Parathyroid adenoma (tissue), 2 donors: ENCODE results near the gene PRSS22.
A peak's percentile ranks its signal among the peaks of the same experiment; 100 is the strongest.

Source experiments
- H2AFZ ChIP-seq: fragments of 300-600 bp; sonication (generic); one replicate; pipeline ENCODE4 v1.7.0; 2017; ENCODE audit warnings: antibody characterized with exemption, mild to moderate bottlenecking
- H3K27ac ChIP-seq: fragments of 300-600 bp; sonication (generic); one replicate; pipeline ENCODE4 v1.7.0; 2017
- H3K27me3 ChIP-seq: fragments of 300-600 bp; sonication (generic); one replicate; pipeline ENCODE4 v1.7.0; 2017; ENCODE audit warnings: low read length; ENCODE audit not compliant: control insufficient read depth, insufficient read depth
- H3K36me3 ChIP-seq: fragments of 300-600 bp; sonication (generic); one replicate; pipeline ENCODE4 v1.7.0; 2017; ENCODE audit warnings: low read length; ENCODE audit not compliant: control insufficient read depth, insufficient read depth
- H3K4me1 ChIP-seq: fragments of 300-600 bp; sonication (generic); one replicate; pipeline ENCODE4 v1.7.0; 2017; ENCODE audit warnings: control low read depth
- H3K4me2 ChIP-seq: fragments of 300-600 bp; sonication (generic); one replicate; pipeline ENCODE4 v1.7.0; 2017; ENCODE audit warnings: low read length
- H3K4me3 ChIP-seq: fragments of 300-600 bp; sonication (generic); one replicate; pipeline ENCODE4 v1.7.0; 2017; ENCODE audit warnings: low read depth, low read length
- H3K79me2 ChIP-seq: fragments of 300-600 bp; sonication (generic); one replicate; pipeline ENCODE4 v1.7.0; 2017; ENCODE audit warnings: control low read depth
- H3K9ac ChIP-seq: fragments of 300-600 bp; sonication (generic); one replicate; pipeline ENCODE4 v1.7.0; 2017; ENCODE audit warnings: mild to moderate bottlenecking
- H3K9me3 ChIP-seq: fragments of 300-600 bp; sonication (generic); one replicate; pipeline ENCODE4 v1.7.0; 2017; ENCODE audit warnings: low read length; ENCODE audit not compliant: control insufficient read depth
- TF ChIP-seq, protein P1 (sequence below): fragments of 300-600 bp; sonication (generic); IDR thresholded peaks from one replicate; pipeline ENCODE4 v1.7.0; 2017; ENCODE audit warnings: antibody characterized with exemption, mild to moderate bottlenecking
- donor health status: primary hyperparathyroidism.

The PRSS22 gene

DNA sequence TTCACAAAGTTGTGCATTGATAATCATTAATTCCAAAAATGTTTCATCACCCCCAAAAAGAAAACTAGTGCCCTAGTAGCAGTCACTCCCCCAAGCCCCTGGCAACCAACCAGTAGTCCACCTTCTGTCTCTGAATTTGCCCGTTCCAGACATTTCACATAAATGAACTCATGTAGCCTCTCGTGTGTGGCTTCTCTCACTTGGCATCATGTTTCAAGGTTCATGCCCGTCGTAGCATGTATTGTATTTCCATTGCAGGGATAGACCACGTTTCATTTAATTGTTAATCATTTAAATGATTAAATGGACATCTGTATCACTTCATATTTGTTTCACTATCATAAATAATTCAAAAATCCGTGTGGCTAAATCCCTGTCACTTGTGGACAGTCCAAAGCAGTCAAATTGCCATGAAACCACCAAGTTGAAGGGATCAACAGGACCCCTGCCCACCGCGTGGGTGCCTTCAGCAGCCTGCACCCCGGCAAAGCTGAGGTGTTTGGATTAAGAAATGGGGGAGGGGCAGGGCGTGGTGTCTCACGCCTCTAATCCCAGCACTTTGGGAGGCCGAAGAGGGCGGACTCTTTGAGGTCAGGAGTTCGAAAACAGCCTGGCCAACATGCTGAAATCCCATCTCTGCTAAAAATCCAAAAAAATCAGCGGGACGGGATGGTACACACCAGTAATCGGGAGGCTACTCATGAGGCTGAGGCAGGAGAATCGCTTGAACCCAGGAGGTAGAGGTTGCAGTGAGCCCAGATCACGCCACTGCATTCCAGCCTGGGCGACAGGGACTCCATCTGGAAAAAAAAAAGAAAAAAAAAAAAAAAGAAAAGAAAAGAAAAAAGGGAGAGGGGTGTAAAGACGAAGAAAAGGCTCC lies 16.3 kb upstream of the PRSS22 start:
- H3K27ac ChIP-seq, result peak overlapping the region; percentile 50
- peaks cover 14% of the 10 kb centered on the region for H3K4me1 ChIP-seq
- H3K9ac ChIP-seq, result no peak overlapping the region

DNA sequence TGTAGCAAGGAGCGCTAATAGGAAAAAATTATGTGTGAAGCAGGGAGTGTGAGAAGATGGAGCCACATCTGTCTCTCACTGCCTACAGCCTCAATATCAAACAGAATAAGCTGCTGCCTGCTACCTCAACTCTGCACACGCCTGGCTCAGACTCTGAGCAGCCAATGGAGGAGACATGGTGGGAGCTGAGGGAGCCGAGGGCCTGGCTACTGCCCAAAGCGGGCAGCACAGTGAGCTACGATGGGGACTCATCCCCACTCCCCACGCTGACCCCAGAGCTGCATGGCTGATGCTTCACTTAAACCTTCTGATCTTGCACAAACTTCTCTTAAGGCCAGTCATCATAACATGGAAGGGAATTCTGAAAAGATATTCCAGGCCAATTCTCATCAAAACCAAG lies 14.0 kb upstream of the PRSS22 start:
- Histone ChIP-seq H2AFZ (no peak overlapping the region), H3K36me3 (no peaks in the 10 kb centered on the region), H3K4me2 (no peak overlapping the region), H3K9me3 (no peaks in the 10 kb centered on the region), H3K27me3 (no peaks in the 10 kb centered on the region), H3K27ac (no peak overlapping the region), H3K4me3 (no peak overlapping the region), H3K9ac (no peak overlapping the region), H3K4me1 (peaks cover 14% of the 10 kb centered on the region), H3K79me2 (no peaks in the 10 kb centered on the region)
- TF ChIP-seq, protein P1, sequence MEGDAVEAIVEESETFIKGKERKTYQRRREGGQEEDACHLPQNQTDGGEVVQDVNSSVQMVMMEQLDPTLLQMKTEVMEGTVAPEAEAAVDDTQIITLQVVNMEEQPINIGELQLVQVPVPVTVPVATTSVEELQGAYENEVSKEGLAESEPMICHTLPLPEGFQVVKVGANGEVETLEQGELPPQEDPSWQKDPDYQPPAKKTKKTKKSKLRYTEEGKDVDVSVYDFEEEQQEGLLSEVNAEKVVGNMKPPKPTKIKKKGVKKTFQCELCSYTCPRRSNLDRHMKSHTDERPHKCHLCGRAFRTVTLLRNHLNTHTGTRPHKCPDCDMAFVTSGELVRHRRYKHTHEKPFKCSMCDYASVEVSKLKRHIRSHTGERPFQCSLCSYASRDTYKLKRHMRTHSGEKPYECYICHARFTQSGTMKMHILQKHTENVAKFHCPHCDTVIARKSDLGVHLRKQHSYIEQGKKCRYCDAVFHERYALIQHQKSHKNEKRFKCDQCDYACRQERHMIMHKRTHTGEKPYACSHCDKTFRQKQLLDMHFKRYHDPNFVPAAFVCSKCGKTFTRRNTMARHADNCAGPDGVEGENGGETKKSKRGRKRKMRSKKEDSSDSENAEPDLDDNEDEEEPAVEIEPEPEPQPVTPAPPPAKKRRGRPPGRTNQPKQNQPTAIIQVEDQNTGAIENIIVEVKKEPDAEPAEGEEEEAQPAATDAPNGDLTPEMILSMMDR, result no peak

More for the DNA sequence above, 16.3 kb upstream of the PRSS22 start:
- peak overlapping the region; percentile 14 for H3K4me2 ChIP-seq
- H3K79me2 ChIP-seq, result no peaks in the 10 kb centered on the region
- TF ChIP-seq, protein P1, result no peak
- no peaks in the 10 kb centered on the region for H3K27me3 ChIP-seq
- no peaks in the 10 kb centered on the region for H3K9me3 ChIP-seq
- H2AFZ ChIP-seq, result peak overlapping the region; percentile 35
- H3K4me3 ChIP-seq, result peak overlapping the region; percentile 11
- no peaks in the 10 kb centered on the region for H3K36me3 ChIP-seq

DNA sequence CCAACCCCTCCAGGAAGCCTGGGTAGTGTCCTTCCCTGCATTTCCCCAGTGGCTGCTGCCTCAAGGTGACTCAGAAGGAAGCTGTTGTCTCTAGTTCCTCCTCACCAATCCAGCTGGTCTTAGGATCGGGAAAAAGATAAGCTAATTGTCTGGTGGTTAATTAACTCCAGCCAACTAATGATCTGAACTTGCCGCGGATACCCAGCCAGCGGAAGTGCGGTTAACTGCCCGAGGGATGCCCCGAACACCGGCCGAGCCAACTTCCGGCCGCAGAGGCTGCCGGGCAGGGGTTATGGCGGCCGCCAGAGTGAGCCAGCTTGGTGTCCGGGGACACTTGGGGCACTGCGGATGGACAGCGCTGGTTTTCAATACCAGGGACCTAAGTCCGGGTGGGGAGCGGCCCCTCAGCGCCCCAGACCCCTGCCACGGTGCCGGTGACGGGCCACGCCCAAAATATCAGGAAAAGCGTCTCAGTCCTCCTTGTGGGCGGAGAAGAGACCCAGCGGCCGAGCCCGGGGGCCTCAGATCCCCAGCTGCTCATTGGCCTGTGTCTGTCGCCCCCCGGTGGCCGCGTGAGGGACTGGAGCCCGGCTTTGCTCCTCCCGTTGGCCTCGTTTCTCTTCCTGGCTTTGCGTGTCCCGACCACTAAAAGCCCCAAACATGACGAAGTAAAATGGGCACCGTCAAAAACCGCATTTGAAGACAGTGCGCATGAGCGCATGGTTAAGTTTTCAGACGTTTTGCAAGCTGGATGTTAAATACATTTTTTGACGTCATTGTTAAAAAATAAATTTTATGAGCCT lies 10.2 kb upstream of the PRSS22 start:
- Histone ChIP-seq H3K79me2 (no peaks in the 10 kb centered on the region), H3K27me3 (no peaks in the 10 kb centered on the region), H3K9ac (peak overlapping the region; percentile 41), H3K4me3 (peak overlapping the region; percentile 81), H3K27ac (peak overlapping the region; percentile 88), H3K4me1 (no peaks in the 10 kb centered on the region), H3K4me2 (peak overlapping the region; percentile 85), H3K9me3 (no peaks in the 10 kb centered on the region), H3K36me3 (no peaks in the 10 kb centered on the region), H2AFZ (peak overlapping the region; percentile 97)
- TF ChIP-seq, protein P1, result peak; percentile 98

DNA sequence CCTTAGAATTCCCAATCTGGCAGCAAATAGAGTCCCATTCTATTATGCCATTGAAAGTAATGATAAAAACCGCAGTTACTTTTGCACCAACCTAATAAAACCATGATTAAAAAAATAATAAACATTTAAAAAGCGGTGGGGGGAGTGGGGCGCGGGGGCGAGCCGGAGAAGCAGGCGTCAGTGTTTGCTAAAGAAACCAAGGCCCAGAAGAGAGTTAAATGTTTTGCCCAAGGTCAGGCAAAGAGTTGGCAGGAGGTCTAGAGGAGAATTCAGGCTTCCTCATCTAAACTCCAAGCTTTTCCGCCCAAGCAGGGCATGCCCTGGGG lies 9.7 kb upstream of the PRSS22 start:
- no peaks in the 10 kb centered on the region for H3K79me2 ChIP-seq
- H3K4me2 ChIP-seq, result peak overlapping the region; percentile 85
- no peaks in the 10 kb centered on the region for H3K9me3 ChIP-seq
- H3K4me1 ChIP-seq, result no peaks in the 10 kb centered on the region
- no peak overlapping the region for H3K9ac ChIP-seq
- H2AFZ ChIP-seq, result peak overlapping the region; percentile 97
- TF ChIP-seq, protein P1, result no peak
- H3K36me3 ChIP-seq, result no peaks in the 10 kb centered on the region
- peak overlapping the region; percentile 81 for H3K4me3 ChIP-seq
- peak overlapping the region; percentile 88 for H3K27ac ChIP-seq
- no peaks in the 10 kb centered on the region for H3K27me3 ChIP-seq
